ENCODE measurements around the gene P4HB.

The P4HB gene

DNA sequence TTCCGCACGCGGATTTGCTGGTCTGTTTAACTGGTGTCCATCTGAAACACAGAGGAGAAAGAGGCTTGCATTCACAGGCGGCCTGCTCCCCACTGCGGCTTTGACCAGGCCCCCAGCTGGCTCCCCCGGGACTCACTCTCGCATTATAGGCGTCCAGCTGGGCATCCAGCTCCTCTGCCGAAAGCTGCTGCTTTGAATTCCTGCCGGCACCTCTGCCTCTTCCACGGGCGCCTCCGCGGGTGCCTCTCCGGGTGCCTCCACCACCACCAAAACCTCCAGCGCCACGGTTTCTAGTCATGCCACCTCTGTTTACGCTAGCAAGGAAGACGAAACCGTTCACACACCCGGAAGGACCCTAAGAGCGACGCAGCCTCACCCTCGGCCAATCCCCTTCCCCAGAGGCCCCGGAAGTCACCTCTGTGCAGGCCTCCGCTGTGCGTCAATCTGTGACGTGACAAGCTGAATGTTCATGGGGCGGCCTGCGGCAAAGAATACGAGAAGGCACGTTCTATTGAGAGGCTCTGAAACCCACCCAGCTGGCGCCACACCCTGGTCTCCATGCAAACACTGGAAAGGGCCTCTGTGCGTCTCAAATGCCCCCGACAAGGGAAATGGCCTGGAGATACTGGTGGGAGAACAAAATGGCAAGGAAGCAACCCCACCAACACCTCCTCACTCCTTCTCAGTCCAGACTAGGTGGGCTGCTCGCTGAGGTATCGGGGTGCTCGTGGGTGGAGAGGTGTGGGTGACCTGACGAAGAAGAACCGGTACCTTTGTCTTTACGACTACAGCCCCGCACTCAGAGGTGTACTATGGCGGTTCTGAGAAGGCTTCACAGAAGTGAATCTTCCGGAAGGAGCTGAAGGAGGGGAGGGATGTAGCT is 28.0 kb upstream of the P4HB start:
- no peak for TF ChIP-seq ZNF70 (CRISPR knock-in tag; IDR thresholded peaks at IDR 0.05)
- ATAC-seq = no peak

DNA sequence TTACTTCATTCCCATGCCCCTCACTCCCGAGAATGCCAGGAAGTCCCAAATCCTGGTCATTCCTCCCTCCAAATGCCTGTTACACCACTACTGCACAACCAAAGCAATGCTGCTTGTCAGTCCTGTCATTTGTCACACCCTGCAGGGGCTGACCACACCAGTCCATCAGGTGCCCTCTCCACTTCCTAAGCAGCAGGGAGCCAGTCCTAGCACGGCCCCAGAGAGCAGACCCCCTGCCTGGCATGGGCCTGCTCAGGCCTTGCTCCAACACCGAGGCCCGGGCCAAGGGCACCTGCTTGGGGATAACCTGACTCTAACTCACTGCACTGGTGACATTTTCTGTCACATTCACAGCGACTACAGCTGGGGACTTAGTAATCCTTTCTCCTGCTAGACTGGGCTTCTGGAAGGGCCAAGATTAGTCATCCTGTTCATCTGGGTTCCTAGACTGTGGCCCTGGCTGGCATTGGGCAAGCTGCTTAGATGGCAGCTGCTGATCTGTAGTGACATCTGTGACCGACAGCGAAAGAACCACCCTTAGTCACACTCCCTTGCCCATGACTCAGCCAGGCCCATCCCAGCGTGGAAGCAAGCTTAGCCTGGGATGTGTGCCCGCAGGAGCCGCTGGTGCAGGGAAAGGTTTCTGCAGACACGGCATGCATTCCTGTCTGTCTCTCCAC is 25.7 kb upstream of the P4HB start:
- peak; percentile 42 for ATAC-seq
- TF ChIP-seq ESRRG (CRISPR knock-in tag; IDR thresholded peaks at IDR 0.05) = no peak
- no peak for TF ChIP-seq CSDC2 (CRISPR knock-in tag; IDR thresholded peaks at IDR 0.05)
- TF ChIP-seq SNAI2 (CRISPR knock-in tag; IDR thresholded peaks at IDR 0.05) = no peak
- no peak for TF ChIP-seq RARB (CRISPR knock-in tag; IDR thresholded peaks at IDR 0.05)
- no peak for TF ChIP-seq ARNTL (CRISPR knock-in tag; IDR thresholded peaks at IDR 0.05; ENCODE audit: borderline replicate concordance, low read depth)
- TF ChIP-seq, protein P1, sequence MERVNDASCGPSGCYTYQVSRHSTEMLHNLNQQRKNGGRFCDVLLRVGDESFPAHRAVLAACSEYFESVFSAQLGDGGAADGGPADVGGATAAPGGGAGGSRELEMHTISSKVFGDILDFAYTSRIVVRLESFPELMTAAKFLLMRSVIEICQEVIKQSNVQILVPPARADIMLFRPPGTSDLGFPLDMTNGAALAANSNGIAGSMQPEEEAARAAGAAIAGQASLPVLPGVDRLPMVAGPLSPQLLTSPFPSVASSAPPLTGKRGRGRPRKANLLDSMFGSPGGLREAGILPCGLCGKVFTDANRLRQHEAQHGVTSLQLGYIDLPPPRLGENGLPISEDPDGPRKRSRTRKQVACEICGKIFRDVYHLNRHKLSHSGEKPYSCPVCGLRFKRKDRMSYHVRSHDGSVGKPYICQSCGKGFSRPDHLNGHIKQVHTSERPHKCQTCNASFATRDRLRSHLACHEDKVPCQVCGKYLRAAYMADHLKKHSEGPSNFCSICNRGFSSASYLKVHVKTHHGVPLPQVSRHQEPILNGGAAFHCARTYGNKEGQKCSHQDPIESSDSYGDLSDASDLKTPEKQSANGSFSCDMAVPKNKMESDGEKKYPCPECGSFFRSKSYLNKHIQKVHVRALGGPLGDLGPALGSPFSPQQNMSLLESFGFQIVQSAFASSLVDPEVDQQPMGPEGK (CRISPR knock-in tag; IDR thresholded peaks at IDR 0.05; ENCODE audit: borderline replicate concordance) = no peak
- no peak for TF ChIP-seq ZNF8 (CRISPR knock-in tag; IDR thresholded peaks at IDR 0.05)
- no peak for TF ChIP-seq ZNF70 (CRISPR knock-in tag; IDR thresholded peaks at IDR 0.05)
- TF ChIP-seq, protein P2, sequence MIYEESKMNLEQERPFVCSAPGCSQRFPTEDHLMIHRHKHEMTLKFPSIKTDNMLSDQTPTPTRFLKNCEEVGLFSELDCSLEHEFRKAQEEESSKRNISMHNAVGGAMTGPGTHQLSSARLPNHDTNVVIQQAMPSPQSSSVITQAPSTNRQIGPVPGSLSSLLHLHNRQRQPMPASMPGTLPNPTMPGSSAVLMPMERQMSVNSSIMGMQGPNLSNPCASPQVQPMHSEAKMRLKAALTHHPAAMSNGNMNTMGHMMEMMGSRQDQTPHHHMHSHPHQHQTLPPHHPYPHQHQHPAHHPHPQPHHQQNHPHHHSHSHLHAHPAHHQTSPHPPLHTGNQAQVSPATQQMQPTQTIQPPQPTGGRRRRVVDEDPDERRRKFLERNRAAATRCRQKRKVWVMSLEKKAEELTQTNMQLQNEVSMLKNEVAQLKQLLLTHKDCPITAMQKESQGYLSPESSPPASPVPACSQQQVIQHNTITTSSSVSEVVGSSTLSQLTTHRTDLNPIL (CRISPR knock-in tag; IDR thresholded peaks at IDR 0.05; ENCODE audit: low read depth) = no peak
- TF ChIP-seq PPARA (CRISPR knock-in tag; IDR thresholded peaks at IDR 0.05; ENCODE audit: borderline replicate concordance) = no peak
- TF ChIP-seq ISL1 (CRISPR knock-in tag; IDR thresholded peaks at IDR 0.05) = no peak
- no peak for TF ChIP-seq ZFP3 (CRISPR knock-in tag; IDR thresholded peaks at IDR 0.05)
- TF ChIP-seq GLIS3 (CRISPR knock-in tag; IDR thresholded peaks at IDR 0.05) = no peak

DNA sequence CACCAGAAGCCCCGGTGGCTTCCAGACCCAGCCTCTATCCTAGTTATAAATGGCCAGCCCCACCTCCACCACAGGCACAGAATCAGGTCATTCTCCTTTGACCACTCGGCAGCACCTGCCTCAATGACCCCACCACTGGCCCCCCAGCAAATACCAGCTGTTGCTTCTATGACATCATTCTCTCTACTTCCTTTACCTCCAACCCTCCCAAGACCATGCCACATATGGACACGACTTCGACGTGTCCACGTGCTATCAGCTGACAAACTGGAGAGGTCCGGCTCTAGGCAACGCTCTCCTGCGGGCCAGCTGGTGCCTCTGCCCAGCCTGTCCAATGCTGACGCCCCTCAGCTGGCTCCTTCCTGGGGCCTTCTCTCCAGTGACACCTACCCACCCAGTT is 25.1 kb upstream of the P4HB start:
- no peak for ATAC-seq

More for the DNA sequence above, 25.1 kb upstream of the P4HB start:
- TF ChIP-seq, protein P3, sequence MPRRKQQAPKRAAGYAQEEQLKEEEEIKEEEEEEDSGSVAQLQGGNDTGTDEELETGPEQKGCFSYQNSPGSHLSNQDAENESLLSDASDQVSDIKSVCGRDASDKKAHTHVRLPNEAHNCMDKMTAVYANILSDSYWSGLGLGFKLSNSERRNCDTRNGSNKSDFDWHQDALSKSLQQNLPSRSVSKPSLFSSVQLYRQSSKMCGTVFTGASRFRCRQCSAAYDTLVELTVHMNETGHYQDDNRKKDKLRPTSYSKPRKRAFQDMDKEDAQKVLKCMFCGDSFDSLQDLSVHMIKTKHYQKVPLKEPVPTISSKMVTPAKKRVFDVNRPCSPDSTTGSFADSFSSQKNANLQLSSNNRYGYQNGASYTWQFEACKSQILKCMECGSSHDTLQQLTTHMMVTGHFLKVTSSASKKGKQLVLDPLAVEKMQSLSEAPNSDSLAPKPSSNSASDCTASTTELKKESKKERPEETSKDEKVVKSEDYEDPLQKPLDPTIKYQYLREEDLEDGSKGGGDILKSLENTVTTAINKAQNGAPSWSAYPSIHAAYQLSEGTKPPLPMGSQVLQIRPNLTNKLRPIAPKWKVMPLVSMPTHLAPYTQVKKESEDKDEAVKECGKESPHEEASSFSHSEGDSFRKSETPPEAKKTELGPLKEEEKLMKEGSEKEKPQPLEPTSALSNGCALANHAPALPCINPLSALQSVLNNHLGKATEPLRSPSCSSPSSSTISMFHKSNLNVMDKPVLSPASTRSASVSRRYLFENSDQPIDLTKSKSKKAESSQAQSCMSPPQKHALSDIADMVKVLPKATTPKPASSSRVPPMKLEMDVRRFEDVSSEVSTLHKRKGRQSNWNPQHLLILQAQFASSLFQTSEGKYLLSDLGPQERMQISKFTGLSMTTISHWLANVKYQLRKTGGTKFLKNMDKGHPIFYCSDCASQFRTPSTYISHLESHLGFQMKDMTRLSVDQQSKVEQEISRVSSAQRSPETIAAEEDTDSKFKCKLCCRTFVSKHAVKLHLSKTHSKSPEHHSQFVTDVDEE (CRISPR knock-in tag; IDR thresholded peaks at IDR 0.05) = no peak
- TF ChIP-seq ESRRG (CRISPR knock-in tag; IDR thresholded peaks at IDR 0.05) (no peak), BACH2 (CRISPR knock-in tag; IDR thresholded peaks at IDR 0.05; ENCODE audit: borderline replicate concordance) (no peak), SNAI2 (CRISPR knock-in tag; IDR thresholded peaks at IDR 0.05) (no peak), ZFP30 (CRISPR knock-in tag; IDR thresholded peaks at IDR 0.05) (no peak), TOX (CRISPR knock-in tag; IDR thresholded peaks at IDR 0.05; ENCODE audit: borderline replicate concordance) (no peak), PPARA (CRISPR knock-in tag; IDR thresholded peaks at IDR 0.05; ENCODE audit: borderline replicate concordance) (no peak), ZNF70 (CRISPR knock-in tag; IDR thresholded peaks at IDR 0.05) (no peak), ARNTL (CRISPR knock-in tag; IDR thresholded peaks at IDR 0.05; ENCODE audit: borderline replicate concordance, low read depth) (no peak), CSDC2 (CRISPR knock-in tag; IDR thresholded peaks at IDR 0.05) (no peak), GLIS3 (CRISPR knock-in tag; IDR thresholded peaks at IDR 0.05) (no peak), ZFP3 (CRISPR knock-in tag; IDR thresholded peaks at IDR 0.05) (no peak), ZNF565 (CRISPR knock-in tag; conservative IDR thresholded peaks at IDR 0.05; ENCODE audit: low read depth) (no peak)
- TF ChIP-seq, protein P1 (CRISPR knock-in tag; IDR thresholded peaks at IDR 0.05; ENCODE audit: borderline replicate concordance) = no peak
- TF ChIP-seq, protein P2 (CRISPR knock-in tag; IDR thresholded peaks at IDR 0.05; ENCODE audit: low read depth) = no peak
- TF ChIP-seq, protein P4, sequence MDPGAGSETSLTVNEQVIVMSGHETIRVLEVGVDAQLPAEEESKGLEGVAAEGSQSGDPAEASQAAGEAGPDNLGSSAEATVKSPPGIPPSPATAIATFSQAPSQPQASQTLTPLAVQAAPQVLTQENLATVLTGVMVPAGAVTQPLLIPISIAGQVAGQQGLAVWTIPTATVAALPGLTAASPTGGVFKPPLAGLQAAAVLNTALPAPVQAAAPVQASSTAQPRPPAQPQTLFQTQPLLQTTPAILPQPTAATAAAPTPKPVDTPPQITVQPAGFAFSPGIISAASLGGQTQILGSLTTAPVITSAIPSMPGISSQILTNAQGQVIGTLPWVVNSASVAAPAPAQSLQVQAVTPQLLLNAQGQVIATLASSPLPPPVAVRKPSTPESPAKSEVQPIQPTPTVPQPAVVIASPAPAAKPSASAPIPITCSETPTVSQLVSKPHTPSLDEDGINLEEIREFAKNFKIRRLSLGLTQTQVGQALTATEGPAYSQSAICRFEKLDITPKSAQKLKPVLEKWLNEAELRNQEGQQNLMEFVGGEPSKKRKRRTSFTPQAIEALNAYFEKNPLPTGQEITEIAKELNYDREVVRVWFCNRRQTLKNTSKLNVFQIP (CRISPR knock-in tag; IDR thresholded peaks at IDR 0.05; ENCODE audit: borderline replicate concordance, low read depth) = no peak

Data from SK-N-SH treated with all-trans-retinoic acid at 6 μM for 48 hours (cell line).